Fibroblast of lung (primary cell): ENCODE data around the gene GTPBP6. TPM values are rescaled to one million over a fixed set of nuclear protein-coding genes. Genes with fewer than 3 reads are reported as not detected.

ENCODE experiments used
- DNase-seq, 2 donors: peaks; one replicate each; pipeline versions ENCODE4 v3.0.0 to v3.0.0-alpha.2; 2010; ENCODE audit warnings: low read depth in 2 of 2
- H2AFZ ChIP-seq: 2 replicates; pipeline ENCODE4 v1.5.1; 2012; ENCODE audit warnings: low read length, control low read depth, inconsistent platforms
- H3K27ac ChIP-seq: 2 replicates; pipeline ENCODE4 v1.5.1; 2011; ENCODE audit warnings: low read length, control low read depth; ENCODE audit not compliant: insufficient read depth
- H3K27me3 ChIP-seq: 2 replicates; pipeline ENCODE4 v1.5.1; 2011; ENCODE audit warnings: mild to moderate bottlenecking, low read length; ENCODE audit not compliant: control insufficient read depth, insufficient read depth
- H3K36me3 ChIP-seq: 2 replicates; pipeline ENCODE4 v1.5.1; 2011; ENCODE audit warnings: low read length; ENCODE audit not compliant: control insufficient read depth, insufficient read depth
- H3K4me1 ChIP-seq: 2 replicates; pipeline ENCODE4 v1.5.1; 2011; ENCODE audit warnings: low read length; ENCODE audit not compliant: control insufficient read depth, insufficient read depth; ENCODE audit errors: extremely low read depth
- H3K4me2 ChIP-seq: 2 replicates; pipeline ENCODE4 v1.5.1; 2011; ENCODE audit warnings: low read length, control low read depth; ENCODE audit not compliant: insufficient read depth; ENCODE audit errors: extremely low read depth
- H3K4me3 ChIP-seq, 4 experiments: fragments of 200-600 bp in 1 of 4; sonication (generic) in 1 of 4; replicated peaks in 1 of 4; 2 replicates each; pipeline ENCODE4 v1.5.1; 2011 to 2016; ENCODE audit warnings: low read length in 4 of 4, low read depth in 3 of 4, mild to moderate bottlenecking in 3 of 4, control low read depth in 2 of 4, inconsistent platforms in 1 of 4, mixed read lengths in 1 of 4; ENCODE audit not compliant: insufficient read depth in 1 of 4; ENCODE audit errors: control extremely low read depth in 1 of 4
- H3K79me2 ChIP-seq: 2 replicates; pipeline ENCODE4 v1.5.1; 2012; ENCODE audit warnings: mild to moderate bottlenecking, low read length, inconsistent platforms; ENCODE audit not compliant: control insufficient read depth, insufficient read depth
- H3K9ac ChIP-seq: 2 replicates; pipeline ENCODE4 v1.5.1; 2011; ENCODE audit warnings: mild to moderate bottlenecking, low read length, control low read depth; ENCODE audit not compliant: insufficient read depth
- H3K9me3 ChIP-seq: 2 replicates; pipeline ENCODE4 v1.5.1; 2012; ENCODE audit warnings: low read depth, low read length; ENCODE audit not compliant: control insufficient read depth, insufficient read depth
- H4K20me1 ChIP-seq: 2 replicates; pipeline ENCODE4 v1.5.1; 2011; ENCODE audit warnings: low read length; ENCODE audit not compliant: control insufficient read depth, insufficient read depth; ENCODE audit errors: extremely low read depth
- EZH2 ChIP-seq: IDR thresholded peaks from 2 replicates; pipeline ENCODE4 v1.5.1; 2012; ENCODE audit warnings: low read length, control low read depth, mild to moderate bottlenecking; ENCODE audit errors: missing control alignments
- polyA plus RNA-seq, 2 donors: library from polyadenylated mRNA; depleted of rRNA in 1 of 2; stranded (reverse) in 1 of 2; unstranded in 1 of 2; fragments of >200 nt; gene quantifications; 2 replicates each; pipeline ENCODE4 v1.2.1, GENCODE V29; 2011 to 2012; ENCODE audit warnings: missing spikeins in 1 of 2
- total RNA-seq: library from RNA; depleted of rRNA; stranded (reverse); fragments of >200 nt; gene quantifications from 2 replicates; pipeline ENCODE4 v1.2.1, GENCODE V29; 2014
- TF ChIP-seq, protein P1 (sequence below), 2 donors: IDR thresholded peaks in 1 of 2; conservative IDR thresholded peaks in 1 of 2; 1 replicate in 1 of 2; 2 replicates in 1 of 2; pipeline ENCODE4 v1.5.1; 2011 to 2012; ENCODE audit warnings: low read length in 2 of 2, control low read depth in 1 of 2, inconsistent platforms in 1 of 2, low read depth in 1 of 2, mild to moderate bottlenecking in 1 of 2

GTPBP6 gene
- total and polyA plus RNA-seq, 2 donors (not counting 1 experiment from before 2014, with no cell fraction given) = 15.4 to 46.1 TPM

GRCh38 chrX:336227-336626 is 17.6 kb upstream of the GTPBP6 start:
- Histone ChIP-seq H3K4me2 (no peak overlapping the region), H3K9me3 (no peaks in the 10 kb centered on the region)

GRCh38 chrX:335758-336155 is 17.2 kb upstream of the GTPBP6 start:
- no peaks in the 10 kb centered on the region for H4K20me1 ChIP-seq
- H3K9me3 ChIP-seq = no peaks in the 10 kb centered on the region

More at GRCh38 chrX:336227-336626, 17.6 kb upstream of the GTPBP6 start:
- Histone ChIP-seq H3K27me3 (no peaks in the 10 kb centered on the region), H3K9ac (no peak overlapping the region), H3K4me1 (peaks cover 2% of the 10 kb centered on the region), H3K27ac (no peak overlapping the region), H3K4me3 (no peak overlapping the region), H4K20me1 (no peaks in the 10 kb centered on the region), H3K36me3 (peaks cover 1% of the 10 kb centered on the region), H3K79me2 (no peaks in the 10 kb centered on the region), H2AFZ (no peak overlapping the region)
- no peak for DNase-seq
- no peak for TF ChIP-seq EZH2
- TF ChIP-seq, protein P1, sequence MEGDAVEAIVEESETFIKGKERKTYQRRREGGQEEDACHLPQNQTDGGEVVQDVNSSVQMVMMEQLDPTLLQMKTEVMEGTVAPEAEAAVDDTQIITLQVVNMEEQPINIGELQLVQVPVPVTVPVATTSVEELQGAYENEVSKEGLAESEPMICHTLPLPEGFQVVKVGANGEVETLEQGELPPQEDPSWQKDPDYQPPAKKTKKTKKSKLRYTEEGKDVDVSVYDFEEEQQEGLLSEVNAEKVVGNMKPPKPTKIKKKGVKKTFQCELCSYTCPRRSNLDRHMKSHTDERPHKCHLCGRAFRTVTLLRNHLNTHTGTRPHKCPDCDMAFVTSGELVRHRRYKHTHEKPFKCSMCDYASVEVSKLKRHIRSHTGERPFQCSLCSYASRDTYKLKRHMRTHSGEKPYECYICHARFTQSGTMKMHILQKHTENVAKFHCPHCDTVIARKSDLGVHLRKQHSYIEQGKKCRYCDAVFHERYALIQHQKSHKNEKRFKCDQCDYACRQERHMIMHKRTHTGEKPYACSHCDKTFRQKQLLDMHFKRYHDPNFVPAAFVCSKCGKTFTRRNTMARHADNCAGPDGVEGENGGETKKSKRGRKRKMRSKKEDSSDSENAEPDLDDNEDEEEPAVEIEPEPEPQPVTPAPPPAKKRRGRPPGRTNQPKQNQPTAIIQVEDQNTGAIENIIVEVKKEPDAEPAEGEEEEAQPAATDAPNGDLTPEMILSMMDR (conservative IDR thresholded peaks at IDR 0.05 in 1 of 2, IDR thresholded peaks at IDR 0.05 in 1 of 2; ENCODE audit: low read depth in 1 of 2, low read length in 2 of 2) = no peak

GRCh38 chrX:334971-335757 is 16.6 kb upstream of the GTPBP6 start:
- H3K4me3 ChIP-seq = no peak overlapping the region
- no peak overlapping the region for H3K9ac ChIP-seq
- TF ChIP-seq, protein P1 (conservative IDR thresholded peaks at IDR 0.05 in 1 of 2, IDR thresholded peaks at IDR 0.05 in 1 of 2; ENCODE audit: low read depth in 1 of 2, low read length in 2 of 2) = no peak
- TF ChIP-seq EZH2 = no peak
- no peak overlapping the region for H2AFZ ChIP-seq
- H4K20me1 ChIP-seq = no peaks in the 10 kb centered on the region
- H3K36me3 ChIP-seq = peaks cover 1% of the 10 kb centered on the region
- H3K27ac ChIP-seq = no peak overlapping the region
- H3K79me2 ChIP-seq = no peaks in the 10 kb centered on the region
- H3K27me3 ChIP-seq = no peaks in the 10 kb centered on the region
- H3K9me3 ChIP-seq = no peaks in the 10 kb centered on the region
- no peak overlapping the region for H3K4me2 ChIP-seq
- H3K4me1 ChIP-seq = peaks cover 2% of the 10 kb centered on the region
- DNase-seq = no peak

More at GRCh38 chrX:335758-336155, 17.2 kb upstream of the GTPBP6 start:
- no peak for DNase-seq
- peaks cover 2% of the 10 kb centered on the region for H3K4me1 ChIP-seq
- no peak overlapping the region for H3K9ac ChIP-seq
- no peak for TF ChIP-seq EZH2
- TF ChIP-seq, protein P1 (conservative IDR thresholded peaks at IDR 0.05 in 1 of 2, IDR thresholded peaks at IDR 0.05 in 1 of 2; ENCODE audit: low read depth in 1 of 2, low read length in 2 of 2) = no peak
- H3K27ac ChIP-seq = no peak overlapping the region
- no peak overlapping the region for H2AFZ ChIP-seq
- peaks cover 1% of the 10 kb centered on the region for H3K36me3 ChIP-seq
- H3K4me3 ChIP-seq = no peak overlapping the region
- H3K4me2 ChIP-seq = no peak overlapping the region
- H3K27me3 ChIP-seq = no peaks in the 10 kb centered on the region
- no peaks in the 10 kb centered on the region for H3K79me2 ChIP-seq
